ENCODE results near the gene KLHL29. TPM values are rescaled to one million over a fixed set of nuclear protein-coding genes. Genes with fewer than 3 reads are reported as not detected.

Gene KLHL29
- total RNA-seq, 1 experiment from 2014 or later: 3.4 TPM

GRCh38 chr2:23694058-23695045 lies 309.4 kb downstream of the KLHL29 start:
- CTCF ChIA-PET: no interaction called here
- Histone ChIP-seq H3K36me3 (ENCODE audit: low read depth) (no peaks in the 10 kb centered on the region), H2AFZ (no peak overlapping the region)

GRCh38 chr2:23695214-23695889 lies 310.4 kb downstream of the KLHL29 start:
- TF ChIP-seq EZH2 (IDR thresholded peaks at IDR 0.05; ENCODE audit: low read depth) (no peak), CTCF (conservative IDR thresholded peaks at IDR 0.05) (no peak)
- H4K20me1 ChIP-seq (ENCODE audit: insufficient read depth): no peaks in the 10 kb centered on the region; the same call in 1 of the 2 replicates
- H3K4me3 ChIP-seq: no peak overlapping the region
- ChIA-PET POLR2A (ENCODE audit: unreplicated experiment) (no interaction called here), CTCF (no interaction called here)
- H3K9me2 ChIP-seq (ENCODE audit: insufficient read depth): no peaks in the 10 kb centered on the region
- intact Hi-C loops (cut with micrococcal nuclease; ENCODE audit: unreplicated experiment): no loop called here
- H3K27me3 ChIP-seq (ENCODE audit: insufficient read depth, low read depth): no peaks in the 10 kb centered on the region
- BruUV-seq (replicated peaks): no TSS peak
- no peaks in the 10 kb centered on the region for H3K79me2 ChIP-seq (ENCODE audit: low read depth)
- H3K27ac ChIP-seq: no peak overlapping the region
- no peaks in the 10 kb centered on the region for H3K36me3 ChIP-seq (ENCODE audit: low read depth)
- H3K9me3 ChIP-seq (ENCODE audit: insufficient read depth, low read depth): no peaks in the 10 kb centered on the region
- no peaks in the 10 kb centered on the region for H3K4me1 ChIP-seq (replicated peaks; ENCODE audit: insufficient read depth)
- H3K4me2 ChIP-seq: no peak overlapping the region
- no peaks in the 10 kb centered on the region for H3F3A ChIP-seq (ENCODE audit: insufficient read depth, low read depth)
- no peak for DNase-seq
- H2AFZ ChIP-seq: no peak overlapping the region

More at GRCh38 chr2:23694058-23695045, 309.4 kb downstream of the KLHL29 start:
- Histone ChIP-seq H3K9me3 (ENCODE audit: insufficient read depth, low read depth) (no peaks in the 10 kb centered on the region), H3K27ac (no peak overlapping the region), H3K4me2 (no peak overlapping the region), H4K20me1 (ENCODE audit: insufficient read depth) (no peaks in the 10 kb centered on the region; the same call in 1 of the 2 replicates), H3K79me2 (ENCODE audit: low read depth) (no peaks in the 10 kb centered on the region), H3K4me3 (no peak overlapping the region), H3F3A (ENCODE audit: insufficient read depth, low read depth) (no peaks in the 10 kb centered on the region), H3K9me2 (ENCODE audit: insufficient read depth) (no peaks in the 10 kb centered on the region), H3K4me1 (replicated peaks; ENCODE audit: insufficient read depth) (no peaks in the 10 kb centered on the region), H3K27me3 (ENCODE audit: insufficient read depth, low read depth) (no peaks in the 10 kb centered on the region)
- no TSS peak for BruUV-seq (replicated peaks)
- no peak for DNase-seq
- POLR2A ChIA-PET (ENCODE audit: unreplicated experiment): no interaction called here
- intact Hi-C loops (cut with micrococcal nuclease; ENCODE audit: unreplicated experiment): no loop called here
- TF ChIP-seq CTCF (conservative IDR thresholded peaks at IDR 0.05) (no peak), EZH2 (IDR thresholded peaks at IDR 0.05; ENCODE audit: low read depth) (no peak)

- Histone ChIP-seq H3K9me2 (ENCODE audit: insufficient read depth) (no peaks in the 10 kb centered on the region), H3K27me3 (ENCODE audit: insufficient read depth, low read depth) (no peaks in the 10 kb centered on the region), H3K4me2 (no peak overlapping the region), H3F3A (ENCODE audit: insufficient read depth, low read depth) (no peaks in the 10 kb centered on the region), H3K36me3 (ENCODE audit: low read depth) (no peaks in the 10 kb centered on the region), H3K9me3 (ENCODE audit: insufficient read depth, low read depth) (no peaks in the 10 kb centered on the region), H3K4me3 (no peak overlapping the region), H2AFZ (no peak overlapping the region), H3K79me2 (ENCODE audit: low read depth) (no peaks in the 10 kb centered on the region), H3K27ac (no peak overlapping the region), H3K4me1 (replicated peaks; ENCODE audit: insufficient read depth) (no peaks in the 10 kb centered on the region), H4K20me1 (ENCODE audit: insufficient read depth) (no peaks in the 10 kb centered on the region; the same call in 1 of the 2 replicates)
- BruUV-seq (replicated peaks): no TSS peak
- no peak for DNase-seq
- ChIA-PET CTCF (no interaction called here), POLR2A (ENCODE audit: unreplicated experiment) (no interaction called here)
- intact Hi-C loops (cut with micrococcal nuclease; ENCODE audit: unreplicated experiment): no loop called here
- TF ChIP-seq CTCF (conservative IDR thresholded peaks at IDR 0.05) (no peak), EZH2 (IDR thresholded peaks at IDR 0.05; ENCODE audit: low read depth) (no peak)
Observed at GRCh38 chr2:23695890-23696751, 311.1 kb downstream of the KLHL29 start.
